ENCODE results near the gene STC2. TPM values are rescaled to one million over a fixed set of nuclear protein-coding genes. Genes with fewer than 3 reads are reported as not detected.

STC2 gene
- polyA plus RNA-seq, 2 of the 4 experiments (the other 2 are of a cell fraction), result 45.2 to 46.1 TPM

DNA sequence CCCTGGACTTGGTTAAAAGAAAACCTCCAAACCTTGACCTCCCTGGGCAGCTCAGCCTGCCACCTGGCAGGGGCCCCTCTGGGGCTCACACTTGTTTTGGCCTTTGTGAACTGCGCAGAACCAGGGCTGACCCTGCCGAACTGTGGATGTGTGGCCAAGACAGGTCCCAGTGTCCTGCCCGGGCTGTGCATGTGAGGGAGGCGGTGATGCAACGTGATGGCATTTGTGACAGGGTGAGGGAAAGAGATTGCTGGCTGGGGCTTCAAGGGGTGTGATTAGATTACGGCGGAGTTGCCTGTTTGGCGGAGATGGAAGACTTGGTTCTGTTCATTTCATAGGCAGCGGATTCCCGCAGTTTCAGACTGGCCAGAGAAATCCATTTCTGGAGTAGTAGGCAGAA, 62.8 kb downstream of the STC2 start (continued):
- TF ChIP-seq FOSL2 (IDR thresholded peaks at IDR 0.05) (no peak), FOSL2 (CRISPR knock-in tag; IDR thresholded peaks at IDR 0.05) (no peak), TP53 (CRISPR knock-in tag; IDR thresholded peaks at IDR 0.05) (no peak), EHMT2 (IDR thresholded peaks at IDR 0.05; ENCODE audit: low read depth) (no peak), HOXB13 (CRISPR knock-in tag; IDR thresholded peaks at IDR 0.05; ENCODE audit: low read depth) (no peak)

Small RNA genes lying within 50 kb of the gene (small RNA-seq; reads per million reads assigned to genes)
- 0 reads per million in 6 experiments for gene MIR8056
- gene RNA5SP200, result 0 to 5.6 (median 0) reads per million in 6 experiments
- gene RNU6-500P, result 0 reads per million in 6 experiments

Other genes with a start within 250 kb of the STC2 start
- 22.1 and 26.7 TPM in 2 replicates for gene BNIP1, start 183.9 kb downstream of the STC2 start, polyA plus RNA-seq (2011; rRNA removed)
- 15.8 to 17.3 TPM (median 16.7 TPM) in 3 replicates for gene BNIP1, start 183.9 kb downstream of the STC2 start, polyA plus RNA-seq (2017; fragmentation: RNase III; extraction: RNeasy Plus Mini Kit Qiagen cat#74134 plus additional on column Dnase treatment)
- gene NKX2-5, start 93.2 kb downstream of the STC2 start, polyA plus RNA-seq (2011; rRNA removed), result 3.1 and 4.0 TPM in 2 replicates
- 10.2 to 10.9 TPM (median 10.8 TPM) in 3 replicates for gene NKX2-5, start 93.2 kb downstream of the STC2 start, polyA plus RNA-seq (2017; fragmentation: RNase III; extraction: RNeasy Plus Mini Kit Qiagen cat#74134 plus additional on column Dnase treatment)

All from A549 (cell line).